AG08396 (cell line): ENCODE measurements around the gene B4GALT5.
A peak's percentile ranks its signal among the peaks of the same experiment; 100 is the strongest.
"Not testable (repeated sequence)": the region's sequence is repeated elsewhere in the genome, so short reads cannot be mapped to it uniquely, and the experiment has no call there.

Experiments used
- DNase-seq: peaks from one replicate; pipeline ENCODE4 v3.0.0; 2012; ENCODE audit warnings: low spot score, mixed read lengths

B4GALT5 gene

GRCh38 chr20:49679634-49680033, 34.0 kb downstream of the B4GALT5 start:
- DNase-seq: no peak

GRCh38 chr20:49677777-49678758, 35.6 kb downstream of the B4GALT5 start:
- no peak for DNase-seq

- DNase-seq: peak; percentile 33
Measured at GRCh38 chr20:49676581-49677291, 36.9 kb downstream of the B4GALT5 start.

DNA sequence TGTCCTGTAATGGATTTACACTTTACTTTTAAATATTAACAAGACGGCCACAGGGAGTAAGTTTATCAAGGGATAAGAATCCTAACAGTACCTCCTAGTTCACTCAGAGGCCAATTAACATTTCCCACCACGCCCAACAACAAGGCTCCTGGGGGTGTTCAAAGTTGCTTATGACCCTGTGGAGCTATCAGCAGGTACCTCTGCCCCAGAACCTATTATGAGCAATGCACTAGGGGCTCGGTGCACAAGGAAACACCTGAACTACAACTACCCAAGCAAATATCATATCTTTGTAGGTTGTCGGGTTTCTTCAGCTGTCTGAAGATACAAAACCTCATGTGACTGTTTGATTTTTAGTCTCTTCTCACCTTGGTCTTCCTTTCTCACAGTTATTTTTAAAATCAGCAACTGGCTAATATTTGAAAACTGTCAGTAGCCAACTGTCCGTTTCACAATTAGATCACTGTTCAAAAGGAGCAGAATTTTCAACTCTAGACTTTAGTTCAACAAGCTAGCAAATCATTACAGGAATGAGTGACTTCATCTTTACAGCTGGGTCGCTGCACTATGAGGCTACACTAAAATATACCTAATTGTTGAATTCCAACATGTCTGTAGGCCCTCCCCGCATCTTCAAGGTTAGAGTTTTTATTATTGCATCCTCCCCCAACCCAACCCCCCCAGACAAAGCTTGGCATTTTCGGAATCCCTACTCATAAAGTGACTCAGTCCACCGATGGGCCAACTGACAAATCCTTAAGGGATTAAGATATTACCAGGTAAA, 38.1 kb downstream of the B4GALT5 start:
- DNase-seq: no peak

DNA sequence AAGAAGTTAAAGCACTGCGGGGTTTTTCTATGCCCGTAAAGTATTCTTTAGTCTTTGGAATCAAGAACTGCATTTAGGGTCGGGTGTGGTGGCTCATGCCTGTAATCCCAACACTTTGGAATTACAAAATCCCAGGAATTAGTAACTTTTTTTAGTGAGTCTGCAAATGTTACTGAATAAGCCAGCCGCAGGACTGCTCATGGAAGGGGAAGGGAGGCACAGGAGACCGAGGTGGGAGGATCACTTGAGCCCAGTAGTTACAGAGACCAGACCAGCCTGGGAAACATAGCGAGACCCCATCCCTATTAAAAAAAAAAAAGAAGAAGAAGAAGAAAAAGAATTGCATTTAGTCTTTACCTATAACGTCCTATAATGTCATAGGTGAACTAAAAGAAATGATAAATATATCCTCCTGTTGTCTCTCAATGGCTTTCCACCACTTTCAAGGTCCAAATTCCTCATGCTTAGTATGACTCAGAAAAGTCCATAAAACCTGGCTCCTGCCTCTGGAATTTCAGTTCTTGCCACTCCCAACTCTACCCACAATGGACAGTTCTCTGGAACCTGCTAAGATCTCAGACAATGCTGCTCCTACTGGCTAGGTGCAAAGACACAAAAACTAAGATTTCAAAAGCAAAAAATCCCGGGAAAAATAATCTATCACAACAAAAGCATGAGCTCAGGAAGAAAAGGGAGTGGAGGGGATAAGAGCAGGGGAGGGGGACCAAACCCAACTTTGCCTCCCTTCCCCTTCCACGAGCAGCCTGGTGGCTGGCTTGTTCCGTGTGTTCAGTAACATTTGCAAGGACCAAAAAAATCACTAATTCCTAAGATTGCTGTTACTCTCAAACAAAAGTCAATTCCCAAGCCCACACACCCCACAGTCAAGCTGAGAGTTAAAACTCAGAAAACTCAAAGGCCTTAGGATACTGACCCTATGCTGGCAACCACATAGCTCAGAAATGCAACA, 39.0 kb downstream of the B4GALT5 start:
- DNase-seq: peak; percentile 22

- DNase-seq: no peak
Measured at GRCh38 chr20:49672096-49672664, 41.5 kb downstream of the B4GALT5 start.

DNA sequence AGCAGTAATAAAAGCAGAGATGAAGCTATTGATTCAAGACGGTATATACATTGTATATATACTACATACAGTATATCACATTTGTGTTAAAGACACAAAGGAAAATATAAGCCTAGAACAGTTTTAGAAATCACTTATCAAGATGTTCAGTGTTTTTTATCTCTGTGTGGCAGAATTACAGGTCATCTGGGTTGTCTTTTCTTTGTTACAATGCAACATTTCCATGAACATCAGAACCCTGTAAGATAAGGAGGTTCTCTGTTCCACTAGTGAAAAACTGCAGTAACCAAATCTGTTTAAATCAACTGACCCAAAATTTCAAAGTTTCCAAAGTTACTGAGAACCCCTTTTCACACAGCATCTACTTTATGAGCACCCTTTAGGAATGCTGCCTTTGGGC, 42.2 kb downstream of the B4GALT5 start:
- DNase-seq: no peak

- no peak for DNase-seq
Measured at GRCh38 chr20:49669601-49670189, 44.0 kb downstream of the B4GALT5 start.

GRCh38 chr20:49668878-49669195, 44.8 kb downstream of the B4GALT5 start:
- not testable (repeated sequence) for DNase-seq

- DNase-seq: no peak
Measured at GRCh38 chr20:49668181-49668877, 45.3 kb downstream of the B4GALT5 start.

DNA sequence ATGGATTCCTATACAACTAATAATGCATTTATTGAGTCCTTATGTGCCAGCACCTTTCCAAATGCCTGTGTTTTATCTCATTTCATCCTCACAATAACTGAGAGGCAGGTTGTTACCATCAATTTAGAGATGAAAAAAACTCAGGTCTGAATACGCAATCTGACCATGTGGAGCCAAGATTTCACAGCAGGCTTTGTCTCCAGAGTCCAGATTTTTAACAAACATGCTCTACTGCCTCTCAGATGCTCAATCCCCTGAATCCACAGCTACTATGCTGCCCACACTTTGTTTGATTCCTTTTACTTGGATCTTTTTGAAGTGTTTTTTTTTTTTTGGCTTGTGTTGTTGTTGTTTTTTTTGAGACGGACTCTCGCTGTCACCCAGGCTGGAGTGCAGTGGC, 46.8 kb downstream of the B4GALT5 start:
- no peak for DNase-seq

- DNase-seq: no peak
Measured at GRCh38 chr20:49665796-49666195, 47.9 kb downstream of the B4GALT5 start.

GRCh38 chr20:49664612-49665313, 48.9 kb downstream of the B4GALT5 start:
- DNase-seq: no peak

DNA sequence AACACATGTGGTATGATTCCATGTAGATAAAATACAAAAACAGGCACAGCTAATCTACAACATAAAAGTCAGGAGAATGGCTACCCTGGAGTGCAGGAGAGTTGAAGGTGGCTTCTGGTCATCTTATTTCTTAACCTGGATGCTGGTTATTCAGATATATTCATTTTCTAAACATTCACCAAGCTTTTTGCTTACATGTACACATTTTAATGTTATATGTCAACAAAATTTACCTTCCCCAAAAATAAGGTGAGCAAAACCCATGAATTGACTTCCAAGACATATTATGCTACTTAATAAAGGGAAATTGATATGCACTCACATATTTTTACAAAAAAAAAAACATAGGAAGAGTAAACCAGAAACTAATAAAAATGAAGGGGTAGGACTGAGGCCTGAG, 50.6 kb downstream of the B4GALT5 start:
- no peak for DNase-seq

DNA sequence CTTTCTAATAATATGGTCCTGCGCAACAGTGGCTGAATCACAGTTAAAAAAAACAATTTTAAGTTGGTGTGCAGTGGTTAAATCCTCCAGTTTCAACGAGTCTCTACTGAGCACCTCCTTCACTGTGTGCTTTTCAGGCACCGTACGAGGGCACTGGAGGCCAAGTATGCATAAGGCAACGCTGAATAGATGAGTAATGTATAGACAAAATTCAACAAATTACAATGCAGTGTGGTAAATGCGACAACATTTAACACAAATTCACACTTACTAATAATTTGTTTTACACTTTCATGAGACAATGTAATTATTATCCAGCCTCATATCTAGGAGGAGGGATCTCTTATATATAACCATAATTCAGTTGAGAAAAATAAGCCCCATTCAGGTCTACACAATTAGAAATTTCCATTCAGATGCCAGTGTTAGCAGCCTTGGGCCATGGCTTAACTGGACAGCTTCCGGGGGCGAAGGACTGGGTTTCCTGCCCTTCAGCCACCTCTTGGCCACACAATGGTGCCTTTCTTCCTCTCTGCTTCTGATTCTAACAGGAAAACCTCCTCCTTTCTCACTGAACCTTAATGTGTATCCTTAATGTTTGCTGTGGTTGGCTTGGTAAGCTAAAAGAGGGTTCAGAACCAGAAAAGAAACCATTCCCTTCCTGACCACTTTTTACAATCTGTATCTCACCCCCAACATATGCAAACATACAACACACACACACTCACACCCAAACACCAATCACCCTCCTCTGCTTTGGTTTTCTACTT, 51.9 kb downstream of the B4GALT5 start:
- no peak for DNase-seq

GRCh38 chr20:49660912-49661311, 52.8 kb downstream of the B4GALT5 start:
- DNase-seq: no peak

GRCh38 chr20:49659056-49659455, 54.6 kb downstream of the B4GALT5 start:
- no peak for DNase-seq

DNA sequence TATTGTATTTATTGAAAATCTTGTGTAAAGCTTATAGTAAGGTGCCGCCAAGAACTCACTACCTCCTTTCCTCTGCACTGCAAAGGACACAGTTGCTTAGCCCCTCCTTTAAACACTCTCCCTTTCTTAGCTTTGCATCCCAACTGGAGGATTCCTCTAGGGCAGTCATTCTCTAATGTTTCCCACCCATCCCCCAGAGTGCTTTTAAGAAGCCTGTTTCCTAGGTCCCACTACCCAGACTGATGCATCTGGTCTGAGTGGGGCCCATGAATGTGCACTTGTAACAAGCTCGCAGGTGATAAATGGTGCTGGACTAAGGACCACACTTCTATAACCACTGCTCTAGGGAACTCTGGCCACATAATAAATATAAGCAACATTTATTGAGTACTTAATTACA, 55.2 kb downstream of the B4GALT5 start:
- DNase-seq: no peak
